Left colon (tissue), 2 donors: ENCODE results near the gene ZNF410. TPM values are rescaled to one million over a fixed set of nuclear protein-coding genes. Genes with fewer than 3 reads are reported as not detected.
"Not testable (repeated sequence)": the region's sequence is repeated elsewhere in the genome, so short reads cannot be mapped to it uniquely, and the experiment has no call there.

Experiments
- ATAC-seq: fragments of 200-7000 bp; cut with Tn5 transposase; one replicate; pipeline ENCODE4 v1.9.1; 2020; ENCODE audit warnings: mild to moderate bottlenecking, moderate library complexity
- DNase-seq, 2 donors: peaks; one replicate each; pipeline ENCODE4 v3.0.0-alpha.2; 2020
- intact Hi-C, 2 donors: fragments of 100-400 bp; cut with DNase I in 1 of 2; cut with micrococcal nuclease in 1 of 2; formaldehyde crosslinking; loops; one replicate each; pipeline versions ENCODE4 v1.11.2 to v1.14.0; 2022; cut with DNase I, micrococcal nuclease
- long read RNA-seq: library from polyadenylated mRNA; unstranded; transcript quantifications from one replicate; pipeline ENCODE4 v2.0.0, GENCODE V29; 2021
- total RNA-seq, 2 donors: library from RNA; stranded (reverse); fragmentation: NEBNext Ultra II Directional; extraction: Animal tissue kit (Norgen Biotek cat#: 25700); gene quantifications; one replicate each; pipeline ENCODE4 v1.2.1, GENCODE V29; 2021
- donor health status: DM: no; HTN: no; CAD: no.
- donor health status: DM: yes; HTN: yes; CAD: no.

ZNF410 gene
- 10 to 100 TPM; 40.1 to 40.2 TPM for total RNA-seq
- long read RNA-seq, transcript ZNF410-201 (11 exons, 2,293 nt) = minor isoform, 15 of 104 reads
- long read RNA-seq, transcript ZNF410-211 (12 exons, 2,601 nt) = major isoform, 58 of 104 reads
- long read RNA-seq, partial matches to known transcripts = 8 of 104 reads
- long read RNA-seq, other reads (novel, unspliced or antisense) = 21 of 104 reads

GRCh38 chr14:73886449-73887317 is at the start of gene ZNF410:
TSS of gene ZNF410 (plus strand) at chr14:73886859. CDS start at chr14:73892176, 5,317 bp downstream.
- intact Hi-C loops = no loop called here
- DNase-seq (peak; percentile 91 to 94), ATAC-seq (peak; percentile 96)

- intact Hi-C loops, ATAC-seq, DNase-seq: not testable (repeated sequence)
These were observed 48.2 kb upstream of the ZNF410 start for GRCh38 chr14:73838293-73839034.

GRCh38 chr14:73842201-73842600 is 44.5 kb upstream of the ZNF410 start:
- no peak for DNase-seq
- ATAC-seq = no peak
- intact Hi-C loops = no loop called here

GRCh38 chr14:73842851-73843250 is 43.8 kb upstream of the ZNF410 start:
- DNase-seq (no peak), ATAC-seq (no peak)
- intact Hi-C loops = no loop called here

- intact Hi-C loops = no loop called here
These were observed 43.4 kb upstream of the ZNF410 start for GRCh38 chr14:73843296-73843695.

GRCh38 chr14:73846947-73847346 is 39.7 kb upstream of the ZNF410 start:
- intact Hi-C loops = no loop called here
- ATAC-seq (no peak), DNase-seq (no peak)

More at GRCh38 chr14:73843296-73843695, 43.4 kb upstream of the ZNF410 start:
- DNase-seq (no peak), ATAC-seq (no peak)

GRCh38 chr14:73851000-73851399 is 35.7 kb upstream of the ZNF410 start:
- no peak for DNase-seq

GRCh38 chr14:73851567-73852382 is 34.9 kb upstream of the ZNF410 start, which contains the start of gene PTGR2:
TSS of gene PTGR2 (plus strand) at chr14:73851831. CDS start at chr14:73858863, 7,032 bp downstream.
- ATAC-seq = peak; percentile 82
- DNase-seq = peak; percentile 96
- intact Hi-C loops = no loop called here

More at GRCh38 chr14:73851000-73851399, 35.7 kb upstream of the ZNF410 start:
- intact Hi-C loops = no loop called here
- ATAC-seq = peak; percentile 11

- intact Hi-C loops = no loop called here
- no peak for ATAC-seq
- no peak for DNase-seq
These were observed 27.5 kb upstream of the ZNF410 start for GRCh38 chr14:73859145-73859544.

GRCh38 chr14:73861073-73861472 is 25.6 kb upstream of the ZNF410 start:
- ATAC-seq (no peak), DNase-seq (no peak)
- intact Hi-C loops = no loop called here

GRCh38 chr14:73862480-73862879 is 24.2 kb upstream of the ZNF410 start:
- DNase-seq (no peak), ATAC-seq (peak; percentile 91)
- intact Hi-C loops = no loop called here

- intact Hi-C loops = no loop called here
- DNase-seq = no peak
- no peak for ATAC-seq
These were observed 23.4 kb upstream of the ZNF410 start for GRCh38 chr14:73863209-73863608.

- ATAC-seq (no peak), DNase-seq (no peak)
- intact Hi-C loops = no loop called here
These were observed 21.0 kb upstream of the ZNF410 start for GRCh38 chr14:73865534-73866113.

- DNase-seq, ATAC-seq, intact Hi-C loops: not testable (repeated sequence)
These were observed 16.9 kb upstream of the ZNF410 start for GRCh38 chr14:73869754-73870153.

GRCh38 chr14:73870525-73871235 is 16.0 kb upstream of the ZNF410 start:
- intact Hi-C loops = no loop called here
- no peak for DNase-seq
- ATAC-seq = no peak

- intact Hi-C loops = no loop called here
- ATAC-seq = no peak
- DNase-seq = no peak
These were observed 13.0 kb upstream of the ZNF410 start for GRCh38 chr14:73873660-73874059.

- no peak for ATAC-seq
- DNase-seq = no peak
- intact Hi-C loops = no loop called here
These were observed 8.9 kb upstream of the ZNF410 start for GRCh38 chr14:73877790-73878189.

- DNase-seq = no peak
- intact Hi-C loops = no loop called here
- no peak for ATAC-seq
These were observed 8.2 kb upstream of the ZNF410 start for GRCh38 chr14:73878436-73878835.
